Measurements from ENCODE around the gene TXK. TPM values are rescaled to one million over a fixed set of nuclear protein-coding genes. Genes with fewer than 3 reads are reported as not detected.

Gene TXK
- 4.4 TPM for total RNA-seq
- long read RNA-seq, partial matches to known transcripts = 0 of 4 reads
- long read RNA-seq, other reads (novel, unspliced or antisense) = 4 of 4 reads

DNA sequence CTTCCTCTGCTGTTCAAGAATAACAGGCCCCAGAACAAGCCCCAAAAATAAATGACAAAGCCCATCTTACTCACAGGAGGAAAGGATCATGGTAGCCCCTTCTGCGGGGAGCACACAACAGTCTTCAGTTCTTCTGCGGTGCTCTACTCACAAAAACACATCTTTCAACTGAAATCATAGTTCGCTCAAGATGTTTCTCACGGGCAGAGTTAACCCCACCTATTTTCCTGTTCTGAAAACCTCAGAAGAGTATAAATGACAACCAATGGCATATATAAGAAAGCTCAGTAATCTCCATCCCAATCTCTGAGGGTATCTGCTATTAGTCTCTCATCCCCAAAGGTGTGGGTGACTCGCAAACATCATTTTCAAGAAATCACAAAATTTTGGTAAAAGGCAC is at the start of gene TXK:
TSS of gene TXK (minus strand) at position 170 of the 400 bp plus-strand sequence. CDS start at position 90, 80 bp downstream.
- H3K27ac ChIP-seq = no peak within 1 kb of the TSS
- H3K9me3 ChIP-seq = no peaks in the 10 kb centered on the region
- no peak for ATAC-seq
- TF ChIP-seq, protein P1, sequence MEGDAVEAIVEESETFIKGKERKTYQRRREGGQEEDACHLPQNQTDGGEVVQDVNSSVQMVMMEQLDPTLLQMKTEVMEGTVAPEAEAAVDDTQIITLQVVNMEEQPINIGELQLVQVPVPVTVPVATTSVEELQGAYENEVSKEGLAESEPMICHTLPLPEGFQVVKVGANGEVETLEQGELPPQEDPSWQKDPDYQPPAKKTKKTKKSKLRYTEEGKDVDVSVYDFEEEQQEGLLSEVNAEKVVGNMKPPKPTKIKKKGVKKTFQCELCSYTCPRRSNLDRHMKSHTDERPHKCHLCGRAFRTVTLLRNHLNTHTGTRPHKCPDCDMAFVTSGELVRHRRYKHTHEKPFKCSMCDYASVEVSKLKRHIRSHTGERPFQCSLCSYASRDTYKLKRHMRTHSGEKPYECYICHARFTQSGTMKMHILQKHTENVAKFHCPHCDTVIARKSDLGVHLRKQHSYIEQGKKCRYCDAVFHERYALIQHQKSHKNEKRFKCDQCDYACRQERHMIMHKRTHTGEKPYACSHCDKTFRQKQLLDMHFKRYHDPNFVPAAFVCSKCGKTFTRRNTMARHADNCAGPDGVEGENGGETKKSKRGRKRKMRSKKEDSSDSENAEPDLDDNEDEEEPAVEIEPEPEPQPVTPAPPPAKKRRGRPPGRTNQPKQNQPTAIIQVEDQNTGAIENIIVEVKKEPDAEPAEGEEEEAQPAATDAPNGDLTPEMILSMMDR (IDR thresholded peaks at IDR 0.05) = no peak
- DNase-seq = no peak
- no peak within 1 kb of the TSS for H3K4me3 ChIP-seq
- intact Hi-C loops (cut with DNase I) = no loop called here
- peaks cover 10% of the 10 kb centered on the region for H3K4me1 ChIP-seq
- no peaks in the 10 kb centered on the region for H3K27me3 ChIP-seq
- peaks cover 19% of the 10 kb centered on the region for H3K36me3 ChIP-seq

DNA sequence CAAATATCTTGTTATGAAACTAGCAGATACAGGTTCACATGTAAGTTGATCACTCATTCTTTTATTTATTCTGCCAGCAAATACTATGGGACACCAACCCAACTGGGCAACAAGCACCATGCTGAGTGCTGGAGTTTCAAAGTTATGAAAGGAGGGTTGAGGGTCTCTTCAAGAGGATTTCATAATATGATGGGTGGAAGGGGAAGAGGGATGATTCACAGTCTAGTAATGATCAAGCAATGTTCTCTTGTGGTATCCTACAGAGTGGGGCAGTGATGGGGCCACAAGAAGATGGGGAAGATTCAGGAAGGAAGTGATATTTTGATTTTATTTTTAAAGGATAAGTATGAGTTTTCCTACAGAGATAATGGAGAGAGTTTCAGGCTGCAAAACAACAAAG is 46.2 kb upstream of the TXK start:
- intact Hi-C loops (cut with DNase I) = no loop called here
- H3K9me3 ChIP-seq = no peaks in the 10 kb centered on the region
- H3K27me3 ChIP-seq = no peaks in the 10 kb centered on the region
- H3K36me3 ChIP-seq = no peaks in the 10 kb centered on the region
- ATAC-seq (no peak), DNase-seq (no peak)
- no peak overlapping the region for H3K27ac ChIP-seq
- no peak overlapping the region for H3K4me3 ChIP-seq
- TF ChIP-seq, protein P1 (IDR thresholded peaks at IDR 0.05) = no peak
- no peaks in the 10 kb centered on the region for H3K4me1 ChIP-seq

DNA sequence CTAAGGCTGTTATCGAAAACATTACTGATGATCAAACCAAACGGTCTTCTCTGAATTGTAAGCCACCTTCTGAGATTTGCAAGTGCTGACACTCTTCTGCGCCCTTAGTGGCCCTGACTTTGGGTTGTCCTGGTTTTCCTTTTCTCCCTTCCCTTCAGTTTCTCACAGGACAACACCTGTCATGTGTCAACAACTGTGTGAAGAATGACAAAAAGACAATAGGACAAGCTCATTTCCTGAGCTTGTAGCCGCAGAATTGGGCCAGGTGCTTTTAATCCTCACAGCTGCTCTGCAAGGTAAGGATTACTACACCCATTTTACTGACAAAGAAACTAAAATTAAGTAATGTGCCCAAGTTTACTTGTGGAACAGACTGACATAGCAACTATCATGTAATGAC is 44.9 kb upstream of the TXK start:
- H3K4me3 ChIP-seq = no peak overlapping the region
- H3K4me1 ChIP-seq = no peaks in the 10 kb centered on the region
- no peaks in the 10 kb centered on the region for H3K9me3 ChIP-seq
- H3K27ac ChIP-seq = no peak overlapping the region
- H3K27me3 ChIP-seq = no peaks in the 10 kb centered on the region
- H3K36me3 ChIP-seq = no peaks in the 10 kb centered on the region
- intact Hi-C loops (cut with DNase I) = no loop called here
- ATAC-seq = no peak
- TF ChIP-seq, protein P1 (IDR thresholded peaks at IDR 0.05) = no peak
- DNase-seq = no peak

DNA sequence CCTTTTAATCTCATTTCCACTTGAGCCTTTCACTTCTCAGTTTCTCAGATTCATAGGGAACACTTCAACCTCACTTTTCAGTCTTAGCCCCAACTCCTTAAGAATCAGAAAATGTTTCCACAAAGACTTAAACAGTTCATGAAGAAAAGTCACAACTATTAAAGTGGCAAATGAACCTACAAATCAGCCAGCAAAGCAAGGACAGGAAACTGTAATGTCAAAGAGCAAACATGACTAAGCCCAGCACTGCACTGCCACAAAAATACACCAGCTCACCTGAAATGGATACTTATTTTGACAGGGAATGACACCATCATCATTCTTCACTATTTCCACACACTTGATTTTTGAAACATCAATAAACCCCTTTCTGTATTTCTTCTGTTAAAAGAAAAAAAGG is 41.8 kb upstream of the TXK start:
- Histone ChIP-seq H3K27me3 (no peaks in the 10 kb centered on the region), H3K36me3 (no peaks in the 10 kb centered on the region), H3K4me3 (no peak overlapping the region), H3K9me3 (no peaks in the 10 kb centered on the region), H3K27ac (no peak overlapping the region), H3K4me1 (no peaks in the 10 kb centered on the region)
- intact Hi-C loops (cut with DNase I) = no loop called here
- TF ChIP-seq, protein P1 (IDR thresholded peaks at IDR 0.05) = no peak
- no peak for ATAC-seq
- DNase-seq = no peak

DNA sequence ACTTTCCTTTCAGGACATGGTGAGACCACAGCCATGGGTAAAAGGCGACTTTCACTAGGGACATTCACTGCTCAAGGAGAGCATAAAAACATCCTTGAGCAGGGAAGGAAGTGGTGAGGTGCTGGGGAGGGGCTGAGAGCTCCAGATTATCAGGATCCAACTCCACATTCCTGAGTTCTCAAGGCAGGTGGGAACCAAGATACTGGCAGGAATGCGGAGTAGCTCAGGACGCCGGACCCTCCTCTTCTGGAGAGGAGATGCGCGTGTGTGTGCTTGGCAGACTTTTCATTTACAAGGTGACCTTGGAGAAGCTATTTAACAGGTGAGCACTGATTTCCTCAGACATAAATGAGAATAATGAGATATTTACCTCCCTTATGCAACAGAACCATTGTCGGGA is 41.3 kb upstream of the TXK start:
- H3K27ac ChIP-seq = no peak overlapping the region
- no peaks in the 10 kb centered on the region for H3K9me3 ChIP-seq
- H3K4me1 ChIP-seq = no peaks in the 10 kb centered on the region
- H3K27me3 ChIP-seq = no peaks in the 10 kb centered on the region
- ATAC-seq = peak; percentile 52
- intact Hi-C loops (cut with DNase I) = no loop called here
- TF ChIP-seq, protein P1 (IDR thresholded peaks at IDR 0.05) = no peak
- H3K36me3 ChIP-seq = no peaks in the 10 kb centered on the region
- DNase-seq = no peak
- no peak overlapping the region for H3K4me3 ChIP-seq
